GM12874 (cell line): Measurements from ENCODE around the gene BABAM2.

Experiments
- CTCF ChIP-seq: IDR thresholded peaks from 2 replicates; pipeline ENCODE4 v1.5.1; 2011; ENCODE audit warnings: low read depth, mild to moderate bottlenecking, control low read depth, low read length, moderate library complexity; ENCODE audit not compliant: insufficient read depth

BABAM2 gene

GRCh38 chr2:27940090-27940671 lies 49.7 kb downstream of the BABAM2 start:
- TF ChIP-seq CTCF: no peak

- no peak for TF ChIP-seq CTCF
Observed at GRCh38 chr2:27940982-27941381, 50.5 kb downstream of the BABAM2 start.

GRCh38 chr2:27942612-27943547 lies 52.4 kb downstream of the BABAM2 start:
- no peak for TF ChIP-seq CTCF

- TF ChIP-seq CTCF: no peak
Observed at GRCh38 chr2:27946530-27947060, 56.1 kb downstream of the BABAM2 start.

GRCh38 chr2:27952070-27952469 lies 61.5 kb downstream of the BABAM2 start:
- no peak for TF ChIP-seq CTCF

GRCh38 chr2:27953077-27953476 lies 62.5 kb downstream of the BABAM2 start:
- no peak for TF ChIP-seq CTCF

- no peak for TF ChIP-seq CTCF
Observed at GRCh38 chr2:27954221-27954673, 63.7 kb downstream of the BABAM2 start.
